Trophoblast cell (in vitro differentiated cells and primary cell): ENCODE data around the gene KCTD15.

Source experiments
- DNase-seq, 2 donors: peaks; one replicate each; pipeline ENCODE4 v3.0.0-alpha.2; 2016
- H2AFZ ChIP-seq: 2 replicates; pipeline ENCODE4 v1.6.1; 2013; ENCODE audit warnings: low read length, moderate library complexity, mild to moderate bottlenecking; ENCODE audit not compliant: insufficient read depth, poor library complexity
- H2AK5ac ChIP-seq: 2 replicates; pipeline ENCODE4 v1.6.1; 2013; ENCODE audit warnings: mild to moderate bottlenecking, low read length
- H2BK120ac ChIP-seq: 2 replicates; pipeline ENCODE4 v1.6.1; 2013; ENCODE audit warnings: low read length, mild to moderate bottlenecking, moderate library complexity; ENCODE audit not compliant: insufficient read depth, poor library complexity
- H2BK12ac ChIP-seq: 2 replicates; pipeline ENCODE4 v1.6.1; 2013; ENCODE audit warnings: mild to moderate bottlenecking, low read length, moderate library complexity
- H2BK5ac ChIP-seq: 2 replicates; pipeline ENCODE4 v1.6.1; 2013; ENCODE audit warnings: low read length, low read depth, moderate library complexity, mild to moderate bottlenecking; ENCODE audit not compliant: poor library complexity
- H3K14ac ChIP-seq: 2 replicates; pipeline ENCODE4 v1.6.1; 2013; ENCODE audit warnings: mild to moderate bottlenecking, low read length
- H3K18ac ChIP-seq: 2 replicates; pipeline ENCODE4 v1.6.1; 2013; ENCODE audit warnings: mild to moderate bottlenecking, low read length
- H3K23ac ChIP-seq: 2 replicates; pipeline ENCODE4 v1.6.1; 2013; ENCODE audit warnings: low read length
- H3K27ac ChIP-seq: 2 replicates; pipeline ENCODE4 v1.5.1; 2013; ENCODE audit warnings: low read depth, mild to moderate bottlenecking, inconsistent platforms, low read length, moderate library complexity
- H3K27me3 ChIP-seq: 2 replicates; pipeline ENCODE4 v1.6.1; 2013; ENCODE audit warnings: inconsistent platforms, mild to moderate bottlenecking, low read length, moderate library complexity; ENCODE audit not compliant: insufficient read depth
- H3K36me3 ChIP-seq, 2 experiments: 1 replicate in 1 of 2; 2 replicates in 1 of 2; pipeline ENCODE4 v1.6.1; 2013; ENCODE audit warnings: low read length in 2 of 2, mild to moderate bottlenecking in 2 of 2, moderate library complexity in 1 of 2; ENCODE audit not compliant: insufficient read depth in 2 of 2, control insufficient read depth in 1 of 2
- H3K4ac ChIP-seq: 2 replicates; pipeline ENCODE4 v1.6.1; 2013; ENCODE audit warnings: low read depth, mild to moderate bottlenecking, low read length, moderate library complexity
- H3K4me1 ChIP-seq, 2 experiments: 1 replicate in 1 of 2; 2 replicates in 1 of 2; pipeline ENCODE4 v1.6.1; 2013; ENCODE audit warnings: low read length in 2 of 2, mild to moderate bottlenecking in 2 of 2, moderate library complexity in 1 of 2; ENCODE audit not compliant: insufficient read depth in 2 of 2, control insufficient read depth in 1 of 2
- H3K4me2 ChIP-seq: 2 replicates; pipeline ENCODE4 v1.6.1; 2013; ENCODE audit warnings: inconsistent platforms, mild to moderate bottlenecking, low read length, moderate library complexity
- H3K4me3 ChIP-seq: 2 replicates; pipeline ENCODE4 v1.5.1; 2013; ENCODE audit warnings: mild to moderate bottlenecking, low read depth, low read length, inconsistent platforms
- H3K79me1 ChIP-seq: one replicate; pipeline ENCODE4 v1.6.1; 2013; ENCODE audit warnings: low read length
- H3K79me2 ChIP-seq: 2 replicates; pipeline ENCODE4 v1.6.1; 2013; ENCODE audit warnings: low read length, mild to moderate bottlenecking; ENCODE audit not compliant: control insufficient read depth, insufficient read depth, poor library complexity
- H3K9ac ChIP-seq: 2 replicates; pipeline ENCODE4 v1.6.1; 2013; ENCODE audit warnings: mild to moderate bottlenecking, low read length
- H3K9me3 ChIP-seq: 2 replicates; pipeline ENCODE4 v1.6.1; 2013; ENCODE audit warnings: low read depth, mild to moderate bottlenecking, control low read depth, inconsistent platforms, low read length; ENCODE audit not compliant: insufficient read depth
- H4K12ac ChIP-seq: 2 replicates; pipeline ENCODE4 v1.6.1; 2013; ENCODE audit warnings: low read depth, mild to moderate bottlenecking, low read length, moderate library complexity
- H4K8ac ChIP-seq: 2 replicates; pipeline ENCODE4 v1.6.1; 2013; ENCODE audit warnings: low read depth, mild to moderate bottlenecking, low read length, moderate library complexity
- H4K91ac ChIP-seq: one replicate; pipeline ENCODE4 v1.6.1; 2013; ENCODE audit warnings: low read depth, mild to moderate bottlenecking, low read length, moderate library complexity
- WGBS: extraction: QIAGEN DNeasy Blood & Tissue Kit; methylation state at CpG from one replicate; pipeline ENCODE4 v1.1.7; 2013; ENCODE audit warnings: missing lambda C conversion rate; ENCODE audit not compliant: insufficient read length, insufficient coverage; ENCODE audit errors: extremely low coverage; 5-methylcytosine and 5-hydroxymethylcytosine counted together

The KCTD15 gene

GRCh38 chr19:33819880-33820781, 23.5 kb downstream of the KCTD15 start:
- H3K4me1 ChIP-seq: peaks cover 7 to 11% of the 10 kb centered on the region in 2 experiments
- no peaks in the 10 kb centered on the region for H3K36me3 ChIP-seq
- no peak overlapping the region for H3K23ac ChIP-seq
- no peak overlapping the region for H3K18ac ChIP-seq
- no peak overlapping the region for H3K4me3 ChIP-seq
- H2BK5ac ChIP-seq: no peak overlapping the region
- no peak overlapping the region for H3K4ac ChIP-seq
- no peak overlapping the region for H3K27ac ChIP-seq
- no peaks in the 10 kb centered on the region for H3K79me1 ChIP-seq
- H2BK120ac ChIP-seq: no peak overlapping the region
- DNase-seq: peak; percentile 29 to 33
- H3K4me2 ChIP-seq: peak overlapping the region; percentile 54
- H3K27me3 ChIP-seq: no peaks in the 10 kb centered on the region
- H3K9ac ChIP-seq: no peak overlapping the region
- H3K79me2 ChIP-seq: no peaks in the 10 kb centered on the region
- H3K14ac ChIP-seq: no peak overlapping the region
- H2AK5ac ChIP-seq: no peak overlapping the region
- H4K8ac ChIP-seq: no peak overlapping the region
- no peak overlapping the region for H2BK12ac ChIP-seq
- no CpG with 5 or more reads among the region's 61 CpGs for WGBS
- H4K12ac ChIP-seq: no peak overlapping the region
- no peak overlapping the region for H2AFZ ChIP-seq
- H4K91ac ChIP-seq: no peak overlapping the region
- no peaks in the 10 kb centered on the region for H3K9me3 ChIP-seq

GRCh38 chr19:33821871-33822270, 25.2 kb downstream of the KCTD15 start:
- no peaks in the 10 kb centered on the region for H3K9me3 ChIP-seq
- peaks cover 7 to 11% of the 10 kb centered on the region in 2 experiments for H3K4me1 ChIP-seq
- no peaks in the 10 kb centered on the region for H3K79me1 ChIP-seq
- no CpG with 5 or more reads among the region's 2 CpGs for WGBS
- no peak overlapping the region for H2BK120ac ChIP-seq
- H2AFZ ChIP-seq: no peak overlapping the region
- no peak overlapping the region for H3K14ac ChIP-seq
- no peak overlapping the region for H4K8ac ChIP-seq
- H2AK5ac ChIP-seq: no peak overlapping the region
- H3K18ac ChIP-seq: no peak overlapping the region
- H2BK12ac ChIP-seq: no peak overlapping the region
- H3K4ac ChIP-seq: no peak overlapping the region
- H3K27ac ChIP-seq: no peak overlapping the region
- no peak overlapping the region for H3K4me3 ChIP-seq
- H3K36me3 ChIP-seq: no peaks in the 10 kb centered on the region
- DNase-seq: no peak
- H3K4me2 ChIP-seq: no peak overlapping the region
- H2BK5ac ChIP-seq: no peak overlapping the region
- H3K9ac ChIP-seq: no peak overlapping the region
- H3K79me2 ChIP-seq: no peaks in the 10 kb centered on the region
- H3K23ac ChIP-seq: no peak overlapping the region
- no peaks in the 10 kb centered on the region for H3K27me3 ChIP-seq
- H4K91ac ChIP-seq: no peak overlapping the region
- no peak overlapping the region for H4K12ac ChIP-seq

GRCh38 chr19:33823341-33823740, 26.7 kb downstream of the KCTD15 start:
- Histone ChIP-seq H3K27me3 (no peaks in the 10 kb centered on the region), H2BK120ac (no peak overlapping the region), H4K12ac (no peak overlapping the region), H3K4ac (no peak overlapping the region), H3K4me3 (no peak overlapping the region), H3K4me2 (no peak overlapping the region), H2AFZ (no peak overlapping the region), H3K9me3 (no peaks in the 10 kb centered on the region), H3K4me1 (peaks cover 7 to 11% of the 10 kb centered on the region in 2 experiments), H3K79me1 (no peaks in the 10 kb centered on the region), H3K23ac (no peak overlapping the region), H4K8ac (no peak overlapping the region), H3K9ac (no peak overlapping the region), H3K36me3 (no peaks in the 10 kb centered on the region), H2AK5ac (no peak overlapping the region), H3K27ac (no peak overlapping the region), H3K14ac (no peak overlapping the region), H3K79me2 (no peaks in the 10 kb centered on the region), H3K18ac (no peak overlapping the region), H2BK12ac (no peak overlapping the region), H4K91ac (no peak overlapping the region), H2BK5ac (no peak overlapping the region)
- no peak for DNase-seq

- H3K79me2 ChIP-seq: no peaks in the 10 kb centered on the region
- H2BK120ac ChIP-seq: no peak overlapping the region
- H3K4me3 ChIP-seq: no peak overlapping the region
- no peaks in the 10 kb centered on the region for H3K79me1 ChIP-seq
- H2BK12ac ChIP-seq: no peak overlapping the region
- no peak overlapping the region for H2AFZ ChIP-seq
- H3K9me3 ChIP-seq: no peaks in the 10 kb centered on the region
- no peak overlapping the region for H3K27ac ChIP-seq
- H2BK5ac ChIP-seq: no peak overlapping the region
- H4K12ac ChIP-seq: no peak overlapping the region
- no CpG with 5 or more reads among the region's 6 CpGs for WGBS
- H3K36me3 ChIP-seq: no peaks in the 10 kb centered on the region
- no peak overlapping the region for H3K18ac ChIP-seq
- H3K9ac ChIP-seq: no peak overlapping the region
- H3K4ac ChIP-seq: no peak overlapping the region
- H3K23ac ChIP-seq: no peak overlapping the region
- H4K8ac ChIP-seq: no peak overlapping the region
- peaks cover 0 to 3% of the 10 kb centered on the region in 2 experiments for H3K4me1 ChIP-seq
- H4K91ac ChIP-seq: no peak overlapping the region
- H3K14ac ChIP-seq: no peak overlapping the region
- no peak for DNase-seq
- H2AK5ac ChIP-seq: no peak overlapping the region
- H3K27me3 ChIP-seq: no peaks in the 10 kb centered on the region
- no peak overlapping the region for H3K4me2 ChIP-seq
Measured at GRCh38 chr19:33825556-33825955, 28.9 kb downstream of the KCTD15 start.
